NCI-H1417 treated with DMSO at 0.1 percent for 48 hours (cell line): ENCODE results near the gene TBXA2R.

Source experiments
- DNase-seq: peaks from one replicate; lab custom pipeline; 2025; lab: John Stamatoyannopoulos, UW

The TBXA2R gene

GRCh38 chr19:3619631-3620012 lies 12.9 kb upstream of the TBXA2R start:
- DNase-seq = no peak

DNA sequence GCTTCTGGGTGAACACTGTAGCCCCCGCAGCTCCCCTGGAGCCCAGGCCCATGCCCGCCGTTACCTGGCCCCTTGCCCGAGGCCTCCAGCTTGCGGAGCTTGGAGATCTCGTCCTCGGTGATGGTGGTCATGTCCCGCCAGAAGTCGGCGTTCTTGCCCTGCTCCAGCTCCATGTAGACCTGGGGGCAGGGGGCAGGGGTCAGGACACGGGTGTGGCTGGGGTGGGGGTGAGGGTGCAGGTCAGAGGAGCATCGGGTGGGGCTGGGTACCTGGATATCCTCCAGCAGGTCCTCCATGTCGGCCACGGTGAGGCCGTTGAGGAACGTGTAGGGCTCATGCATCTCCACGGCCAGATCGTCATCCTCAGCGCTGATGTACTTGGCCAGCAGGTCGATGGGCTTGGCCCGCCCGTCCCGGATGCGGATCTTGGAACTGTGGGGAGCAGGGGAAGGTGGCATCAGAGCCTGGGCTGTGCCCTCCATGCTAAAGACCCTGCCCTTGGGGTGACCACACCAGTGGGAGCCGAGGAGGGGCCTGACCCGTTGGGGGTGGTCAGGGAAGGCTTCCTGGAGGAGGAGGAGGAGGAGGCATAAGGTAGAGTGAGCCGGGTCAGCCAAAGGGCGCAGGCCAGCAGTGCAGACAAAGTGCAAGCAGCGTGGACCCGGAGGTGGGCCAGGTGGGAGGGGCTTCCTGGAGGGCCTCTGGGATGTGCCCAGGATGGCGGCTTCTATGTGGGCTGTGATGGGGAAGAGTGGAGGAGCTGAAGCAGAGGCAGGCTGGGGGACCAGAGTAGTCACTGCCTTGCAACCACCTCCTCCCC lies 12.3 kb upstream of the TBXA2R start:
- DNase-seq = no peak

DNA sequence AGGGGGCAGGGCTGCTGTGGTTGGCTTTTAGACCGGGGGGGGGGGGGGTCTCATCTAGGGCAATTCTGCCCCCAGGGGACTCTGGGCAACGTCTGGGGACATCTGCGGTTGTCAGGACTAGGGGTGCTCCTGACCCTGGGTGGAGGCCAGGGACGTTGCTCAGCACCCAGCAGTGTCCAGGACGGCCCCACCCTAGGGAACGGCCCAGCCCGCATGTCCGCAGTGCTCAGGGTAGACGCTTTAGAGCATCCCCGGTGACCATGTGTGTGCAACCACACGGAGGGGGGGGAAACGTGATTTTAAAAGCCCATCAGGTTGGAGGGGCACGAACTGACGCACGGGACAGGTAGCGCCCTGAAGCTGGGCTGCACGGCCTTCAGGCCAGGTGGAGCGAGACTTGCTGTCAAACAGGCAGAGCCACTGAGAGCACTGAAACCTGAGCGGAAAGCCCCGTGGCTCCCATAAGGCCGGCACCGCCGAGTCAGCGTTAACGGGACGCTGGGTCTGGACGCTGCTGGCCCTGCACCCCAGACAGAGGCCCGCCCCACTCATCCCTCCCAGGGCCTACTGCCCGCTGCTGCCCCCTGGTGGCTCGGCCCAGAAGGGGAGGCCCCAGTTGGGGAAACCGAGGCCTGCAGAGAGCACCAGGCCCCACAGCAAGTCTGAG lies 11.6 kb upstream of the TBXA2R start:
- DNase-seq = no peak

DNA sequence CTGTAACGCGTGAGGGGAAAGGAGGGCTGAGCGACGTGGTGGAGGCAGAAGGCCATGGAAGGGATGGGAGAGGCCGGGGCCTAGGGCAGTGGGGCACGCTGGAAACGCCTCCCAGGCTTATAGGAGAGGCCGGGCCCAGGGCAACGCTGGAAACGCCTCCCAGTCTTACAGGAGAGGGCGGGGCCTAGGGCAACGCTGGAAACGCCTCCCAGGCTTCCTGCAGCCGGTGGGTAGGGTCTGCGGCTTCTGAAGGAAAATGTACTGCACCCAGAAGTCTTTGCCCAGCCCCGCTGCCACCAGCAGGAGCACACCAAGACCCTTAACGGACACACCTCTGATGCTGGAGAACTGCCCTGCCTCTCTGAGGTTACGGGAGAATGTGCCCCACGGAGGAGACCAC lies 10.8 kb upstream of the TBXA2R start:
- no peak for DNase-seq

GRCh38 chr19:3615524-3616135 lies 9.0 kb upstream of the TBXA2R start:
- no peak for DNase-seq

DNA sequence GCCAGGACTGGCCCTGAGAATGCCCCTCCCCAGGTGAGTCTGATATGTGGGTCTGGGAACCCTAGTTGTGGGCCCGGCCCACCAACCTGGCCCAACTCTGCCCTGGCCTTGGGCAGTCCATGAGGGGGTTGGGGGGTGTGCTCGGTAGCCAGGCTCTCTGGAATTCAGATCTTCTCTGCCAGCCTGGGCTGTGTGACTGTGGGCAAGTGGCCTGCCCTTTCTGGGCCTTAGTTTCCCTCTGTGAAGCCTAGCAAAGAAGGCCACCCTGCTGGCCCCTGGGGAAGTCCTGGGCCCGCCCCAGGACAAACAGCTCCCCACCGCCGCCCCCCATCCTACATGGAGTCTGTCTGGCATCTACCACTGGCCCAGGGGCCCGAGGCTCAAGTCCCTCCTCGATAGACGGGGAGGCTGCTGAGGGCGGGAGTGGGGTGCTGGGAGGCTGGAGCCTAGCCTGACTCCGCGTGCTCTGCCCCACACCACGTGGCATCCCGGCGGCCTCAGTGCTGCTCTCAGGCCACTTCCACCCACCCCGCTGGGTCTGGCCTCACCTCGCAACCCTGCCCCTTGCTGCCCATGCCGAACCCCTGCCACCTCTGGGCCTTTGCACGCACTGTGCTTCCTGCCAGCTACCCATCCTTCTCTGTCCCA lies 8.3 kb upstream of the TBXA2R start:
- DNase-seq = no peak

DNA sequence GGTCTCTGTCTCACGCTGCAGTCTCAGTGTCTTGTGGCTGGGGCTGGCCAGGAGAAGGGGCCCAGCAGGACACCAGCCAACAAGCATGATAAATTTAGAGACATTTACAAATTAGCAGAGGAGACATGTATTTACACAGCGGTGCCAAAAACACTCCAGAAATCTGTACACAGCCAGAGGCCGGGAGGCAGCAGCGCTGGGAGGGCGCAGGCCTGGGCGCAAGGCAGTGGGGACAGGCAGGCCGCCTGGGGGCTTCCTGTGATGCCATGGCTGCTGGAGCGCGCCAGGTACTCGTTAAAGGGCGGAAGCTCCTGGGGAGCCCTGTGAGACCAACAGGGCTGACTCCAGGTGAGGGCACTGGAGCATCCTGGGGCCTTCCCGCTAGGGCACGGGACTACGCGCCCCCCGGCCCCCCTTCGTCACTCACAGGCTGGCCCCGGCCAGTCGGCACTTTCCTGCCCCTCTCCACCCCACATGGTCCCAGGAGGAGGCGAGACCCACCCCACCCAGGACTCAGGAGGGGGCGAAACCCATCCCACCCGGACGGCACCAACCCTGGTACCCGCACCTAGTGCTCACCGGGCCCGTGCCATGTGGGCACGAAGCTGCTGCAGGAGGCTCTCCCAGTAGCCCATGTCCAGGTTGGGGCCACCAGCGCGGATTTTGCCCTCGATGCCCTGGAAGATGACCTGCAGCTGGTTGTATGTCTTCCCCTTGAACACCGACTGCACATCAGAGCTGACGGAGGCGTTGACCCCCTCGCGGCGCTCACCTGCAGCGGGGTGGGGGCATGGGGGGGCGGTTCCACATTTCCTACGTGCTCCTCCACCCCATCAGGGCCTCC lies 7.4 kb upstream of the TBXA2R start:
- DNase-seq = no peak

DNA sequence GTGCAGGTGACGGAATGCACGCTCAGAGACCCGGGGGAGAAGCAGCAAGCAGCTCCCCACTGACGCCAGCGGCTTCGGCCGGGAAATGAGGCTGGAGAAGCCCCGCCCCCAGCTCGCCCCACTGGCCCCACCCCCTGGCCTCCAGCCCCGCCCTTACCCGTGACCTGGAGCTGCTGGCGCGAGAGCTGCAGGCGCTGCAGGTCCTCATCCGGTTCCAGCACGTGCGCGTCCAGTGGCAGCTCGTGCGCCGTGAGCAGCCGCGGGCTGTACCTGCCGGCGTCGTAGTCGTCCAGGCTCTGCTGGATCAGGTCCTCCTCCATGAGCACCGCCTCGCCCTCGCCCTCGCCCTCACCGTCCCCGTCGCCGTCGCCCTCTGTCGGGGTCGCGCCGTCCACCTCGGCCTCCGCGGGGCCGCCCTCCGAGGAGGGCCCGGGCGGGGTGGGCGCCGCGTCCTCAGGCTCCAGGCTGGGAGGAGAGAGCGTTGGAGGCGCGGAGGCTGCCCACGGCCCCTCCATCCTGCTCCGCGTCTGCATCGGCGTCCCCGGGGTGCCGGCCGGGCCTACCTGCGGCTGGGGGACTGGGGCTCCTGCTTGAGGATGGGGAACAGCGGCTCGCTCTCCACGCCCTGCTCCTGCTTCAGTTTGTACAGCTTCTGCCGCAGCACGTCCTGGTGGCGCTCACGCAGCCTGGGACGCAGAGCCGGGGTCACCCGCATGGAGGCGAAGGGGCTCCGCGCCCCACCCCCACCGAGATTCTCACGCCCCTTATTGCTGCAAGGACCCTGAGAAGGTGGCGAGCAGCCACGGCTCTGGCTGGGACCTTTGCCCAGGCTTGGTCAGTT lies 6.4 kb upstream of the TBXA2R start:
- no peak for DNase-seq

DNA sequence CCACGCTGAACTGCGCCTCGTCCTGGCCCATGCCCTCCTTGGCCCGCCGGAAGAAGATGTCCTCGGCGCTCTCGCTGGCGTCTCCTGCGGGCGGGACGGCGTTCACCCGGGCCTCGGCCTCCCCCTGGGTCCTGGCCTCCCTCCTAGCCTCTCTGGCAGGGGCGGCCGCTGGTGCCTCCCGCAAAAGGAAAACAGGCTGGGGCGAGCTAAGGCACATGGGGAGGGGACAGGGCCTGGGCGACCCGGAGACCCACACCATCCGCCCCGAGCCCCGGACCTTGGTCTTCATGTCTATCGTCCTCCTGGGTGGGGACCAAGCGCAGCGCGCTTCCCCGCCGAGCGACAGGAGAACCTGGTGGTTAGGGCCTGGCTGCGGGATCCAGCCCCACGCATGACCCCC lies 5.7 kb upstream of the TBXA2R start:
- DNase-seq = no peak

DNA sequence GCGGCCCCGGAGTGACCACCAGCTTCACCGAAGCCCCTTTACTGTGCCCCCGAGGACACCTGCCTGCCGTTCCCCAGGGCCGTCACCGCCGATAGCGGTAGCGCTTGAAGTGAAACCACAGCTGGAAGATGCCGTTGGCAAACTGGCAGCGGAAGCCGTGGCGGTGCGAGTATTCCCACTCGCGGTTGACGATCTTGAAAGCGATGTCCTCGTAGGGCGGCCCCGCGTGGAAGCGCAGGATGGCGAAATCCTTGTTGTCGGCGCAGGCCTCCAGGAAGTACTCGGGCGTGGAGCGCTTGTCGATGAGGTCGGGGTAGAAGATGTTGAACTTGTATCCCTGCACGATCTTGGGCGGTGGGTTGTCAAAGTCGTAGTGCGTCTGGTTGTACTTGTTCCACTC lies 5.2 kb upstream of the TBXA2R start:
- DNase-seq = no peak

- DNase-seq = no peak
These were observed 4.4 kb upstream of the TBXA2R start for GRCh38 chr19:3610745-3611717.

GRCh38 chr19:3609779-3610719 lies 3.4 kb upstream of the TBXA2R start:
- DNase-seq = no peak

DNA sequence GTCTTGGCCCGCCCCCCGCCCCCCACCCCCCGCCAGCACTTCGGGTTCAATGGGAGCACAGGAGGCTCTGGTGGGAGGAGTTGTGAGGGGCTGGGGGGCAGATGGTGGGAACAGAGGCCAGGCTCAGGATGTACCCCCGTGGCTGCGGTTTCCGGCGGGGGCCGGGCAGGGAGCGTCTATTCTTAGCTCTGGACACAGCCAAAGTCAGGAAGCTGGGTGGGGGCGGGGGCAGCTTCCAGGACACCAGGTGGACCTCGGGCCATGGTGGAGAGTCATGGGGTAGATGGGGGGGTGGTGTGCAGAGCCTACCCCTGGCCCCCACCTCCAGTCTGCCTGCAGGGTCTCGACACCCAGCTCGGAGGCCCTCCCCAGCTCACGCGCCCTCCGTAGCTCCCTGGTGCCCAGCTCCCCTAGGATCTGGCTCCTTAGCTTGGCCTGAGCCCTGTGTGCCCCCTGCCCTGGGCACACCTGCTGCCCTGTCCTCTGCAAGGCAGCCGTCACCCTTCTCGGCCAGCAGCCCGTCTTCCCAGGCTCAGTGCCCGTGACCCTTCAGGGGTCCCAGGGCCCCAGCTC lies 2.2 kb upstream of the TBXA2R start:
- no peak for DNase-seq

GRCh38 chr19:3608079-3608641 lies 1.5 kb upstream of the TBXA2R start:
- DNase-seq = no peak

- DNase-seq = no peak
These were observed 816 bp upstream of the TBXA2R start for GRCh38 chr19:3607303-3608078.

DNA sequence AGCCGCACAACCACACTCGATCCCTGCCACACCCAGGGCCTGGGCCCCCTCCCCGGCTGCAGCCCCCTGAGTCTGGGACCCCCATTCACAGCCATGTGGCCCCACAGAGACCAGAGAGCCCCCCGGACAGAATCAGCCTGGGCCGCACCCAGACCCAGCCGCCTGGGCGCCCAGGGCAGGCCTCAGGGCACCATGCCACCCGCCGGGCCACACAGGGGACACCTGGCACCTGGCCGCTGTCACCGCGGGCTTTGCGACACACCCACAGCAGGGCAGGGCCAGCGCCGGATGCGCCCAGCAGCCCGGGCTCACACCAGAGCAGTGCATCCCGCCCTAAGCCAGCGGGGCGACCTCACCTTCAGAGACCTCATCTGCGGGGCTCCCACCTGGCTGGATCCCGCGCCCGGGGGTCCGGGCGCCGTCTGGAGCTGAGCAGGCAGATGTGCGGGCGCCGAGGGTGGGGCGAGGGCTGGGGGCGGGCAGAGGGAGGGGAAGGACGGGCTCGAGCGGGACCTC lies 443 bp downstream of the TBXA2R start:
- no peak for DNase-seq

DNA sequence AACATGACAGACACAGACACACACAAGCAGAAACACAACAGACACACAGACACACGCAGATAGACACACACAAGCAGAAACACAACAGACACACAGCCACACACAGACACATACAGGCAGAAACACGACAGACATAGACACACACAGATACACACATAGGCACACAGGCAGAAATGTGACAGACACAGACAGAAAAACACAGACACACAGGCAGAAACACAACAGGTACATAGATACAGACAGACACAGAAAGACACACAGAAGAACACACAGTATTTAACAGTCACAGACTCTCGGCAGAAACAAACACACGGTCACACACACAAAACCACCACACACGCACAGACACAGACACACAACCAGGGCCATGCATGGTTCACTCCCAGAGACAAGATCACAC lies 905 bp downstream of the TBXA2R start:
- DNase-seq = no peak
